ENCODE measurements around the gene ZSCAN22.
"Not testable (repeated sequence)": the region's sequence is repeated elsewhere in the genome, so short reads cannot be mapped to it uniquely, and the experiment has no call there.

ZSCAN22 gene

GRCh38 chr19:58372311-58373133, 45.7 kb downstream of the ZSCAN22 start:
- no peak overlapping the region for H3K4me3 ChIP-seq (ENCODE audit: low read length)
- no peak overlapping the region for H3K27ac ChIP-seq (ENCODE audit: low read length)
- no peak for DNase-seq (ENCODE audit: low read depth, low spot score)
- no peaks in the 10 kb centered on the region for H3K9me3 ChIP-seq (ENCODE audit: control insufficient read depth, insufficient read depth, low read length)
- H3K27me3 ChIP-seq (ENCODE audit: control insufficient read depth, insufficient read depth, low read length) = no peaks in the 10 kb centered on the region
- WGBS (ENCODE audit: insufficient coverage, insufficient read length) = no CpG with 5 or more reads among the region's 15 CpGs
- no peaks in the 10 kb centered on the region; the same call in 1 of the 2 replicates for H3K36me3 ChIP-seq (ENCODE audit: control insufficient read depth, insufficient read depth, low read length)
- no peaks in the 10 kb centered on the region for H3K4me1 ChIP-seq (ENCODE audit: control insufficient read depth, insufficient read depth, low read length)

- no peak overlapping the region for H3K27ac ChIP-seq (ENCODE audit: low read length)
- no peak overlapping the region for H3K4me3 ChIP-seq (ENCODE audit: low read length)
- no peaks in the 10 kb centered on the region for H3K4me1 ChIP-seq (ENCODE audit: control insufficient read depth, insufficient read depth, low read length)
- H3K9me3 ChIP-seq (ENCODE audit: control insufficient read depth, insufficient read depth, low read length) = no peaks in the 10 kb centered on the region
- no peaks in the 10 kb centered on the region for H3K27me3 ChIP-seq (ENCODE audit: control insufficient read depth, insufficient read depth, low read length)
- no peaks in the 10 kb centered on the region for H3K36me3 ChIP-seq (ENCODE audit: control insufficient read depth, insufficient read depth, low read length)
- no peak for DNase-seq (ENCODE audit: low read depth, low spot score)
- no CpG with 5 or more reads among the region's 4 CpGs for WGBS (ENCODE audit: insufficient coverage, insufficient read length)
Observed at GRCh38 chr19:58374200-58374599, 47.4 kb downstream of the ZSCAN22 start.

GRCh38 chr19:58376724-58377123, 49.9 kb downstream of the ZSCAN22 start:
- not testable (repeated sequence) for H3K4me3 ChIP-seq (ENCODE audit: low read length); H3K27me3 ChIP-seq (ENCODE audit: control insufficient read depth, insufficient read depth, low read length); H3K27ac ChIP-seq (ENCODE audit: low read length); H3K9me3 ChIP-seq (ENCODE audit: control insufficient read depth, insufficient read depth, low read length); H3K4me1 ChIP-seq (ENCODE audit: control insufficient read depth, insufficient read depth, low read length); DNase-seq (ENCODE audit: low read depth, low spot score); H3K36me3 ChIP-seq (ENCODE audit: control insufficient read depth, insufficient read depth, low read length)
- no CpG with 5 or more reads among the region's 7 CpGs for WGBS (ENCODE audit: insufficient coverage, insufficient read length)

- no peaks in the 10 kb centered on the region for H3K27me3 ChIP-seq (ENCODE audit: control insufficient read depth, insufficient read depth, low read length)
- H3K36me3 ChIP-seq (ENCODE audit: control insufficient read depth, insufficient read depth, low read length) = no peaks in the 10 kb centered on the region
- H3K9me3 ChIP-seq (ENCODE audit: control insufficient read depth, insufficient read depth, low read length) = no peaks in the 10 kb centered on the region
- H3K27ac ChIP-seq (ENCODE audit: low read length) = no peak overlapping the region
- H3K4me1 ChIP-seq (ENCODE audit: control insufficient read depth, insufficient read depth, low read length) = peaks cover 2% of the 10 kb centered on the region; the same call in 1 of the 2 replicates
- DNase-seq (ENCODE audit: low read depth, low spot score) = no peak
- no peak overlapping the region for H3K4me3 ChIP-seq (ENCODE audit: low read length)
- WGBS (ENCODE audit: insufficient coverage, insufficient read length) = no CpG with 5 or more reads among the region's 6 CpGs
Observed at GRCh38 chr19:58379246-58379645, 52.5 kb downstream of the ZSCAN22 start.

- no peaks in the 10 kb centered on the region for H3K36me3 ChIP-seq (ENCODE audit: control insufficient read depth, insufficient read depth, low read length)
- no CpG with 5 or more reads among the region's 24 CpGs for WGBS (ENCODE audit: insufficient coverage, insufficient read length)
Observed at GRCh38 chr19:58380037-58380661, 53.4 kb downstream of the ZSCAN22 start.

GRCh38 chr19:58380662-58381459, 54.1 kb downstream of the ZSCAN22 start, which contains the start of gene ZNF837:
ZNF837 (minus strand) TSS chr19:58381030; CDS start chr19:58369332, 11,698 bp downstream.
- Histone ChIP-seq H3K27me3 (ENCODE audit: control insufficient read depth, insufficient read depth, low read length) (no peaks in the 10 kb centered on the region), H3K4me3 (ENCODE audit: low read length) (peak within 1 kb of the TSS; percentile 56; the same call in 1 of the 2 replicates), H3K27ac (ENCODE audit: low read length) (no peak within 1 kb of the TSS), H3K36me3 (ENCODE audit: control insufficient read depth, insufficient read depth, low read length) (no peaks in the 10 kb centered on the region), H3K4me1 (ENCODE audit: control insufficient read depth, insufficient read depth, low read length) (peaks cover 8% of the 10 kb centered on the region), H3K9me3 (ENCODE audit: control insufficient read depth, insufficient read depth, low read length) (no peaks in the 10 kb centered on the region)
- peak; percentile 100 for DNase-seq (ENCODE audit: low read depth, low spot score)
- no CpG with 5 or more reads among the region's 83 CpGs for WGBS (ENCODE audit: insufficient coverage, insufficient read length)

More at GRCh38 chr19:58380037-58380661, 53.4 kb downstream of the ZSCAN22 start:
- Histone ChIP-seq H3K27ac (ENCODE audit: low read length) (no peak overlapping the region), H3K27me3 (ENCODE audit: control insufficient read depth, insufficient read depth, low read length) (no peaks in the 10 kb centered on the region), H3K4me3 (ENCODE audit: low read length) (peak overlapping the region; percentile 56; the same call in 1 of the 2 replicates), H3K9me3 (ENCODE audit: control insufficient read depth, insufficient read depth, low read length) (no peaks in the 10 kb centered on the region), H3K4me1 (ENCODE audit: control insufficient read depth, insufficient read depth, low read length) (peaks cover 2% of the 10 kb centered on the region; the same call in 1 of the 2 replicates)
- DNase-seq (ENCODE audit: low read depth, low spot score) = no peak

- Histone ChIP-seq H3K27ac (ENCODE audit: low read length) (no peak overlapping the region), H3K9me3 (ENCODE audit: control insufficient read depth, insufficient read depth, low read length) (no peaks in the 10 kb centered on the region), H3K4me3 (ENCODE audit: low read length) (peak overlapping the region; percentile 39; the same call in 1 of the 2 replicates), H3K36me3 (ENCODE audit: control insufficient read depth, insufficient read depth, low read length) (no peaks in the 10 kb centered on the region), H3K4me1 (ENCODE audit: control insufficient read depth, insufficient read depth, low read length) (peaks cover 8% of the 10 kb centered on the region), H3K27me3 (ENCODE audit: control insufficient read depth, insufficient read depth, low read length) (no peaks in the 10 kb centered on the region)
- no peak for DNase-seq (ENCODE audit: low read depth, low spot score)
- no CpG with 5 or more reads among the region's 26 CpGs for WGBS (ENCODE audit: insufficient coverage, insufficient read length)
Observed at GRCh38 chr19:58381460-58382212, 54.8 kb downstream of the ZSCAN22 start.

GRCh38 chr19:58382997-58383603, 56.3 kb downstream of the ZSCAN22 start:
- peaks cover 2% of the 10 kb centered on the region; the same call in 1 of the 2 replicates for H3K36me3 ChIP-seq (ENCODE audit: control insufficient read depth, insufficient read depth, low read length)
- WGBS (ENCODE audit: insufficient coverage, insufficient read length) = no CpG with 5 or more reads among the region's 6 CpGs
- no peak for DNase-seq (ENCODE audit: low read depth, low spot score)
- H3K9me3 ChIP-seq (ENCODE audit: control insufficient read depth, insufficient read depth, low read length) = no peaks in the 10 kb centered on the region
- H3K27ac ChIP-seq (ENCODE audit: low read length) = no peak overlapping the region
- no peaks in the 10 kb centered on the region for H3K27me3 ChIP-seq (ENCODE audit: control insufficient read depth, insufficient read depth, low read length)
- no peak overlapping the region for H3K4me3 ChIP-seq (ENCODE audit: low read length)
- peaks cover 8% of the 10 kb centered on the region for H3K4me1 ChIP-seq (ENCODE audit: control insufficient read depth, insufficient read depth, low read length)

- WGBS (ENCODE audit: insufficient coverage, insufficient read length) = no CpG with 5 or more reads among the region's 9 CpGs
- Histone ChIP-seq H3K4me3 (ENCODE audit: low read length) (peak overlapping the region; percentile 75; the same call in 1 of the 2 replicates), H3K9me3 (ENCODE audit: control insufficient read depth, insufficient read depth, low read length) (no peaks in the 10 kb centered on the region), H3K27ac (ENCODE audit: low read length) (no peak overlapping the region), H3K4me1 (ENCODE audit: control insufficient read depth, insufficient read depth, low read length) (peaks cover 6% of the 10 kb centered on the region), H3K27me3 (ENCODE audit: control insufficient read depth, insufficient read depth, low read length) (no peaks in the 10 kb centered on the region), H3K36me3 (ENCODE audit: control insufficient read depth, insufficient read depth, low read length) (peaks cover 6% of the 10 kb centered on the region; the same call in 1 of the 2 replicates)
- DNase-seq (ENCODE audit: low read depth, low spot score) = no peak
Observed at GRCh38 chr19:58385313-58385890, 58.6 kb downstream of the ZSCAN22 start.
